Calu3 (cell line): ENCODE measurements around the gene ALDH2. TPM values are rescaled to one million over a fixed set of nuclear protein-coding genes. Genes with fewer than 3 reads are reported as not detected.

Experiments used
- BruUV-seq: library from RNA; stranded (reverse); fragments of 400-500 nt; replicated peaks from 2 replicates; lab custom pipeline; 2021; lab: Mats Ljungman, UMichigan
- CTCF ChIA-PET: fragments of 300-600 bp; sonication (Branson Sonifier 250); formaldehyde crosslinking; loops from one replicate; lab custom pipeline; 2022; ENCODE audit warnings: antibody characterized with exemption; lab: Charles Lee
- DNase-seq: peaks from one replicate; pipeline ENCODE4 v3.0.0; 2022
- H3K27ac Mint-ChIP-seq: one replicate; pipeline ENCODE4 v1.8.0; 2022; ENCODE audit warnings: mixed read lengths; ENCODE audit not compliant: unreplicated experiment
- H3K27me3 Mint-ChIP-seq: one replicate; pipeline ENCODE4 v1.8.0; 2022; ENCODE audit warnings: mixed read lengths; ENCODE audit not compliant: unreplicated experiment
- H3K36me3 Mint-ChIP-seq: one replicate; pipeline ENCODE4 v1.8.0; 2022; ENCODE audit warnings: mild to moderate bottlenecking, moderate library complexity, mixed read lengths; ENCODE audit not compliant: insufficient read depth, unreplicated experiment
- H3K4me1 Mint-ChIP-seq: one replicate; pipeline ENCODE4 v1.8.0; 2022; ENCODE audit warnings: mild to moderate bottlenecking, low read depth, mixed read lengths; ENCODE audit not compliant: unreplicated experiment
- H3K4me3 Mint-ChIP-seq: one replicate; pipeline ENCODE4 v1.8.0; 2022; ENCODE audit warnings: mild to moderate bottlenecking, low read depth, moderate library complexity, mixed read lengths; ENCODE audit not compliant: unreplicated experiment
- H3K9me3 Mint-ChIP-seq: one replicate; pipeline ENCODE4 v1.8.0; 2022; ENCODE audit warnings: low read depth, mixed read lengths; ENCODE audit not compliant: unreplicated experiment
- CTCF ChIP-seq: fragments of 200-600 bp; IDR thresholded peaks from one replicate; pipeline ENCODE4 v1.8.0; 2022; ENCODE audit warnings: antibody characterized with exemption; ENCODE audit not compliant: unreplicated experiment
- intact Hi-C: fragments of 100-400 bp; cut with micrococcal nuclease; formaldehyde crosslinking; loops from one replicate; pipeline ENCODE4 v1.10.0; 2022; ENCODE audit not compliant: unreplicated experiment
- total RNA-seq: library from RNA; stranded (reverse); gene quantifications from 2 replicates; pipeline ENCODE4 v1.2.3, GENCODE V29; 2022

The ALDH2 gene
- total RNA-seq, 1 experiment from 2014 or later, result 152 TPM

GRCh38 chr12:111749391-111749790, 17.3 kb upstream of the ALDH2 start:
- H3K4me1 Mint-ChIP-seq, result no peaks in the 10 kb centered on the region
- no peak overlapping the region for H3K4me3 Mint-ChIP-seq
- no peaks in the 10 kb centered on the region for H3K27me3 Mint-ChIP-seq
- intact Hi-C loops, result no loop called here
- H3K9me3 Mint-ChIP-seq, result no peaks in the 10 kb centered on the region
- no peak for TF ChIP-seq CTCF
- BruUV-seq, result no TSS peak
- no peak for DNase-seq
- no peak overlapping the region for H3K27ac Mint-ChIP-seq
- CTCF ChIA-PET, result no interaction called here
- peaks cover 20% of the 10 kb centered on the region for H3K36me3 Mint-ChIP-seq

GRCh38 chr12:111753144-111753881, 13.4 kb upstream of the ALDH2 start:
- Mint-ChIP-seq H3K36me3 (peaks cover 5% of the 10 kb centered on the region), H3K27ac (no peak overlapping the region), H3K4me3 (no peak overlapping the region), H3K27me3 (no peaks in the 10 kb centered on the region), H3K4me1 (no peaks in the 10 kb centered on the region), H3K9me3 (no peaks in the 10 kb centered on the region)
- peak; percentile 72 for DNase-seq
- CTCF ChIA-PET, result interaction anchor here (0.9 to 3.0 kb wide), 3 partner anchors 24 to 63 kb away, joined by 3 to 45 read pairs (median 4); no protein-coding TSS in a partner anchor
- peak; percentile 80 for TF ChIP-seq CTCF
- intact Hi-C loops, result loop anchor here (1.0 kb wide), 1 partner anchor 60 kb away; no protein-coding TSS in a partner anchor
- no TSS peak for BruUV-seq

- no TSS peak for BruUV-seq
- CTCF ChIA-PET, result interaction anchor here (1.0 to 3.0 kb wide), 2 partner anchors 58 to 61 kb away, joined by 3 to 45 read pairs; no protein-coding TSS in a partner anchor
- TF ChIP-seq CTCF, result no peak
- no peaks in the 10 kb centered on the region for H3K4me1 Mint-ChIP-seq
- peaks cover 5% of the 10 kb centered on the region for H3K36me3 Mint-ChIP-seq
- intact Hi-C loops, result no loop called here
- H3K9me3 Mint-ChIP-seq, result no peaks in the 10 kb centered on the region
- H3K27me3 Mint-ChIP-seq, result no peaks in the 10 kb centered on the region
- H3K27ac Mint-ChIP-seq, result no peak overlapping the region
- DNase-seq, result no peak
- H3K4me3 Mint-ChIP-seq, result no peak overlapping the region
Measured at GRCh38 chr12:111754671-111755070, 12.1 kb upstream of the ALDH2 start.

GRCh38 chr12:111756196-111756595, 10.5 kb upstream of the ALDH2 start:
- no peak overlapping the region for H3K4me3 Mint-ChIP-seq
- H3K27me3 Mint-ChIP-seq, result no peaks in the 10 kb centered on the region
- intact Hi-C loops, result no loop called here
- no peak for TF ChIP-seq CTCF
- no peak overlapping the region for H3K27ac Mint-ChIP-seq
- H3K4me1 Mint-ChIP-seq, result no peaks in the 10 kb centered on the region
- CTCF ChIA-PET, result no interaction called here
- H3K9me3 Mint-ChIP-seq, result no peaks in the 10 kb centered on the region
- DNase-seq, result no peak
- BruUV-seq, result no TSS peak
- H3K36me3 Mint-ChIP-seq, result peaks cover 5% of the 10 kb centered on the region
